GM19240 (cell line): Measurements from ENCODE around the gene RTL10.
A peak's percentile ranks its signal among the peaks of the same experiment; 100 is the strongest.

Experiments
- DNase-seq: peaks from one replicate; pipeline ENCODE4 v3.0.0; 2011; ENCODE audit warnings: low spot score; ENCODE audit not compliant: insufficient read length

Gene RTL10, protein sequence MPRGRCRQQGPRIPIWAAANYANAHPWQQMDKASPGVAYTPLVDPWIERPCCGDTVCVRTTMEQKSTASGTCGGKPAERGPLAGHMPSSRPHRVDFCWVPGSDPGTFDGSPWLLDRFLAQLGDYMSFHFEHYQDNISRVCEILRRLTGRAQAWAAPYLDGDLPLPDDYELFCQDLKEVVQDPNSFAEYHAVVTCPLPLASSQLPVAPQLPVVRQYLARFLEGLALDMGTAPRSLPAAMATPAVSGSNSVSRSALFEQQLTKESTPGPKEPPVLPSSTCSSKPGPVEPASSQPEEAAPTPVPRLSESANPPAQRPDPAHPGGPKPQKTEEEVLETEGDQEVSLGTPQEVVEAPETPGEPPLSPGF

DNA sequence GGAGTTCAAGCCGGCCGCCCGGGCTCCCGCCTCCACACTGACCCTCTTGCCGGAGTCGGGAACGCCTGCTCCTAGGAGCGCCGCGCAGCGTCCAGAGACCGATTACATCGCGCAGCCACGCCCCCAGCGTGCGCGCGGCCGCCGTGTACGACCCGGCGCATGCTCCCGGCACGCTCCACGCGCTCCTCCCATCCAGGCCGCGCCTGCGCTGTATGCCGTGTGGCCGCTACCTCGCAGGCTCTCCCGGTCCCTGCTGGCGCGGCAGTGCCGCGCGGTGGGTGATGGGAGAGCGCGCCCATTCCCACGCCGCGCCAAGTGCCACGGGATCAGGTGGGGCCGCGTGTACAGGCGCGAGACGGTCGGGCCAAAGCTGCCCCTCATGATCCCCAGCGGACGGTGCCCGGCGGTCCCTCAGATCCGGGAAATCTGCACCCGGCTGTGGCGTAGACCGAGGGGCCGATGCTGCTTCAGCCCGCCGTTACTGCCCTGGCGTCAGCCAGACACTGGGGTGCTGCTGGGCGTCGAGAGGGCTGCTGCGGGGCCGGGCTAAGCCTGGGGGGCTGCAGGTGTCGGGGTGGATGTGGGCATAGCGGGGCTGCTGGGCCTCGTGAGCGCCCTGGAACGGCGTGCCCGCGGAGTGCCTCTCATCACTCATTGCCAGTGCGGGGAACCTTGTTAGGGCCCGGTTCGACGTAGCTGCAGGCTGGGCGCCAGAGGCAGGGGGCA, at the start of gene RTL10, which contains the start of gene GNB1L:
TSS of gene RTL10 (minus strand) at position 97 of the 726 bp plus-strand sequence. CDS start 2,613 bp downstream, outside the sequence.
TSS of gene GNB1L (minus strand) at position 97 of the 726 bp plus-strand sequence. CDS start 33,519 bp downstream, outside the sequence.
- peak; percentile 90 for DNase-seq

DNA sequence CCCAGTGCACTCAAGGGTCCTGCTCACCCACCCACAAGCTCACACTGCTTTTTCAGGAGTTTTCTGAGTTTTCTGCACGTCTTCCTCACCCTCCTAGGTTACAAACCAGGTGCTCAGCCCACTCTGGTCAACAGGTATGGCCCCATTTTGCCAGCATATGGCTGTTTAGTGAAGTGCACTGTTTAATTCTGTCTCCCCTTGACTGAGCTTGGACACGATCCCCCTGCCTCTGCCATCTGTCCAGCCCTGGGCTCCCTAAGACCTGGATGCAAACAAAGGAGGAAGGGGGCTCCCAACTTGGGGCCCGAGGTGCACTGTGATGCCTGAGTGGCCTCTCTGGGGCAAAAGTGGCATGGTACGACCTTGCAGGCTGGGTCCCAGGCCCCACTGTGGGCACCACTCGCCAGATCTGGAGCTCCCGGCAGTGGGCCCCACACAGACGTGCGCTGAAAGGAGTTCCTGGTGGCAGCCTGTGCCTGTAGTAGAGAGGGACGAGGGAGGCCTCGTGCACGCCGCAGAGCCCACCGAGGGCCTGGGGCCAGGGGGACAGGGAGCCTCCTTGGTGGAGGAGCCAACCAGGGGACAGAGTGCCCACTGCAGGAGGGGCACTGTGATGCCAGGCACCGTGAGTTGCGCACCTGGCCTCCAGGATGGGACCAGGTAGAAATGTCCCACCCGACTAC, 49.6 kb upstream of the RTL10 start:
- no peak for DNase-seq

DNA sequence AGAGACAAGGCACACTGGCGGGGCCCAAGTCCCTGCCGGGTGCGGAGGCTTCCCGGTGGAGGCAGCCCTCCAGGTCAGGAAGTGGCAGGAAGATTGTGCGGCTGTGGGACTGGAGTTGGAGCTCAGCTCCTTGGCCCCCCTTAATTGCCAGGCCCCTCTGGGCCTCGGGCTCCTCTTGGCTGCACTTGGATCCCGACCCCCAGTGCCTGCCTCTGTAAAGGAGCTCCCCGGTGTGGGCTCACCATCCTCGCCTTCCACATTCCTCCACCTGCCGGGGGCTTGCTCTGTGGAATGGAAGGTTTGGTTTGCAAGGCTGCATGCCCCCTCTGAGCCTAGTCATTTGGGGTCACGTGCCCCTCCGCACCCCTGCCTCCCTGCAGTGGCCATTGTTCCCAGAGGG, 48.8 kb upstream of the RTL10 start:
- DNase-seq, result no peak

DNA sequence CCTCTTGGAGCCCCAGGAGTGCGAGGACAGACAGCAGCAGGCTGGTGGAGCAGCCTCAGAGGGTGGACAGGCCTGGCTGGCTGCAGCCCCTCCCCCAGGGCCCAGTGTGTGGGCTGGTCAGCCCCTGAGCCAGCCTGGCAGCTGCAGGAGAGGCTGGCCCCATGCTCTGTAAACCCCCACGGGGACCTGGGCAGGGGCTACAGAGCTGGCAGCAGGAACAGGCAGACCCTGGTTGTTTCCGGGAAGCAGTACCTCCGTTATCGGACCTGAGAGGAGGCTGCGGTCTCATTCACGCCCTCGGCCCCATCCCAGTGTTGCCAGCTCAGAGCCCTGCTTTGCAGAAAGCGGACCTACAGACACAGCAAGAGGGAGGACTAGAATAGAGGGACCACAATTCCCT, 48.4 kb upstream of the RTL10 start:
- DNase-seq, result no peak

DNA sequence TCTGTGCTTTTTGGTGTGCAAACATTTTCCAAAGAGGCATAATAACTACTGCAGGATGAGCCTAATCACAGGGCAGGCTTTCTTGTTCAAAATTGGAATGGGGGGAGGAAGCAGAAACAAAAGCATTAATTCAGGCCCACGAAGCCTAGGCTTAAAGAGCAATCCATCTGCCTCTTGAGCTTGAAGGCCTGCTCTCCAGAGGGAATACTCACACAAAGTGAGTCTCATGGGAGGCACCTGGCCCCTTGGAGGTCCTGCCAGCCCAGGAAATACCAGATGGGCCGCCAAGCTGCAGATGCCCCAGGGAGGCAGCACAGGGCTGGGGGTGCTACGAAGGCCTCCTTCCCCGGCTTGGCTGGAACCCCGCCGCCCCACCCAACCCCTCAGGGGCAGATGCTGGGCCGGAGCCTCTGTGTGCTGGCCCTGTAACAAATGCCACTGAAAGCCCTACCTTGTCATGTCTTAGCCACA, 47.6 kb upstream of the RTL10 start:
- DNase-seq, result no peak

DNA sequence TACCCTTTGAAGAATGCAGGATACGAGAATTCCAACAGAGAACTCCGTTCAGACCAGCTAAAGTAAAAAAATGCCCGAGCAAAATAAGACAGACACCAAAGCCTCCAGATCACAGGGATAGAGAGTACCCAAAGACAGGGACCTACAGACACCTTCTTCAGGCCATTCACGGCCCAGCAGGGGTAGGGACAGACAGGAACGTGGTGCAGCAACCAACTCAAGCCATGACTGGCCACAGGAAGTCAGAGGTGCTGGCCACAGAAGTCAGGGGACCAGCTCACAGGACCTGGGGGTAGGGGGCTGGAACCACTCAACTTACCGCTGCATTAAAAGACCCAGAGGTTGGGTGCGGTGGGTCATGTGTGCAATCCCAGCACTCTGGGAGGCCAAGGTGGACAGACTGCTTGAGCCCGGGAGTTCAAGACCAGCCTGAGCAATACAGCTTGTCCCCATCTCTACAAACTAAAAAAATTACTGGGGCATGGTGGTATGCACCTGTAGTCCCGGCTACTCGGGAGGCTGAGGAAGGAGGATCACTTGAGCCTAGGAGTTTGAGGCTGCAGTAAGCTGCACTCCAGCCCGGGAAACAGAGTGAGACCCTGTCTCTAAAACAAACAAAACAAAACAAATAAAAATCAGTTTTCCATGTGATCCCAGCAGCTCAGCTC, 47.0 kb upstream of the RTL10 start:
- no peak for DNase-seq

DNA sequence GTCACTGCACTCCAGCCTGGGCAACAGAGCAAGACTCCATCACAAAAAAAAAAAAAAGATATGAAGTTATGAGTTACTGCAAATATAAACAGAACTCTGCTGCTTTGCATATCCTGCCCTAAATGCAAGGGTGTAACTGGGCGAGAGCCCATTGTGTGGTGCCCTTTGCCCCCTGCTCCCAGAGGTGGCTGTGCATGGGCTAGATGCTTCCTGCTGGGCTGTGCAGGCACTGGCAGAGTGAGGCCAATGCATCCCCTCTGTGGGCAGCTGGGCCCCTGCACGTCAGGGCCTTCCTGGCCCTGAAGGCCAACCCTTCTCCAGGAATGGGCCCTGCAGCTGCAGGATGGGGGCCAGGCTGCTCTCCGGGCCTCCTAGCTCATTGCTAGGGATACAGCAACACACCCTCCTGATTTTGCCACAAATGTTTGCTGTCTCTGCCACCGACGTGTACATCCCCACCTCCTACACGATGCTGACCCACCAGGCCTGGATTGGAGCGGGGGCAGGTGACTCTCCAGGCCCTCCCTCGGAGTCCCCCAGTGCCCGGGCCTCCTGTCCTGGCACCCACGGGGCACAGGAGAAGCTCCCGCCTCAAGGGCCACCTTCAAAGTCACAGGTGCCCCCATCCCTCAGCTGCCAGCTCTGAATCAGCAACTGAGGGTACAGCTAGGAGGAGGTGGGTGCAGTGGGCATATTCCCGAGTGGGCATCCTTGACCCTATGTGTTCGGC, 46.2 kb upstream of the RTL10 start:
- no peak for DNase-seq

DNA sequence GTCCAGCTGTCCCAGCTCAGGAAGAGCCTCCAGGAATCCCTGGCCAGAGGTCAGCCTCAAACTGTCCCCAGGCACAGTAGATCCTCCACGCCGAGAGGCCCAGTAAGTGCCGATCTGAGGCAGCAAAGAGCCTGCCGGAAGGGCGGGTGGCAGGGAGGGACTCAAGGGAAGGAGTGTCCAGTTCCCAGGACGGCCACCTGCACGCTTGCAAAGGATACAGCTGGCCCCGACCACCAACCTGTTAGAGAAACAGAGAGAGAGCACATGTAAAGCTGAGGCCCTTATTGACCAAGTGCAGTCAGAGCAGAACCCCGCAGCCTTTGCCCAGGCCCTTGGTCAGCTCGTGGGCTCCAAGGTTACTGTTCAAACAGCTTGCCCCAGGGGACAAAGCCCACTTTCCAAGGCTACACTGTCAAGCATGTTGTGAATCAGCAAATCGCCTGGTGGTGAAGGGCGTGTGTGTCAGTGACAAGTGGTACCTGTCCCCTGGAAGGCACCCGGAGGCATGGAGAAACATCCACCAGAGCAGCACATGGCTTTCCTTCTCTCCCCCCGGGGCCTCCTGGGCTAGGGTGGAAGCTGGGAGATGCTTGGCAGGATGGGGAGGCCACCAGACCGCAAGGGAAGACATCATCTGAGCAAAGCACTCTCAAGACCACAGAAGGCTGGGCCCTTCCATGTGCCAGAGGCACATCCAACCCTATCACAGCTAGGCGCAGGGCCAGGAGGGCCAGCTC, 44.3 kb upstream of the RTL10 start:
- DNase-seq, result no peak

DNA sequence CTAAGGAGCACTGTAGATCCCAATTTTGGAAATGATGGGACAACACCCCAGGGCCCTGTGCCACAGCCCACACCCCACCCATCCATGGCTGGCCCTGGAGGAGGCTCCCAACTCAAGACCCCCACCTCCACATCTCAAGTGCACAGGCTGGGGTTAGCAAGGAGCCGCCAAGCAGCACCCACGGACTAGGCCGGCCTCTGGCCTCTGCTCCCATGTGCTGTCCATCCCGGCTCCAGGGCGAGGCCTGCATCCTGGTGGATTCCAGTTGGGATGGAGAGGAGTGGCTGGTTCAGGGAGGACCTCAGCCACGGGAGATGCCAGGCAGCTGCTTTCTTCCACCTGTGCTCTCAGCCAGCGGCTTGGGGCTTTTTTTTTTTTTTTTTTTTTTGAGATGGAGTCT, 43.5 kb upstream of the RTL10 start:
- no peak for DNase-seq

DNA sequence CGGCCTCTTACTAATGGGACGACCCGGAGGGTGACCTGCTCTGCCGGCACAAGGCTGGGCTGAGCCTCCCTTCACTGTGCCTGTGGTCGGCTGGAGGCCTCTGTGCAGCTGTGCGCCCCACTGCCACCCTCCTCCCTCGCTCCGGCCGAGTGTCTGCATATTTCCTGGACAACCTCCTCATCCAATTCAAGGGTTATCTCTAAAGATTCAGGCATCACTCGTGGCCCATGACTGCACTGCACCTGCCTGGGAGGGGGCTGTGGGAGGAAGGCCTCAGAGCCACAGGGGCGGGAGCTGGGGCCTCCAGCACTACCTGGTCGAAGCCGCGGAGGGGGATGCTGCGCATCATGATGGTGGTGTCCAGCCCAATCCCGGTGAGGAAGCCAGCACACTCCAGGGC, 43.1 kb upstream of the RTL10 start:
- DNase-seq, result no peak

DNA sequence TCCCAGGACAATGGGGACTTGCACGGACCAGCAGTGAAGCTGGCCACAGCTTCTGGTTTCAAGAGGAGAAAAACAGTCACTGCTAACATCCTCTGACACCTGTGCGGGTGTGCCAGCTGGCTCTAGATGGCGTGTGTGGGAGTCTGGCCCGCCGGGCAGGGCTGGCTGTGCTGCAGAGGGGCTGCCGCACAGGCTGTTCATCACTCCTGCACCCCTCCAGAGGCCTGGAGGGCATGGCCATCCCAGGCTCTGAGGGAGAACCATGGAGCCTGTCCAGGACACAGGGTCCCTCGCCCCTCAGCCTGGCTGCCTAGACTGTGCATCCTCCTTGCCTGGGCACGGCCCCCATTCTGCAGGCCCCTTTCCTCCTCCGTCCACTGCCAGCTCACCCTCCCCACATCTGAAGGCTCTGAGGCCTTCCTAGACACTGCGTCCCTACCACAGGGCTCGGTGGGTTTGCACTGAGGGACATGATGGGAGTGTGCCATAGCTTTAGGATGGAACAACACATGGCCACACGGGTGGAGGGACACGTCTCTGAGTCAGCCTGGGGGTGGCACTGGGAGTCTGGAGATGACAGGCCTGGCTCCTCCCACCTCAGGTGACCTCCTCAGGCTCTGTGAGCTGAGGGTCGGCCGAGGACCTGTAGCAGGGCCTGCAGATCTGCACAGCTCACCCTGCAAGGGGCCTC, 42.1 kb upstream of the RTL10 start:
- no peak for DNase-seq

DNA sequence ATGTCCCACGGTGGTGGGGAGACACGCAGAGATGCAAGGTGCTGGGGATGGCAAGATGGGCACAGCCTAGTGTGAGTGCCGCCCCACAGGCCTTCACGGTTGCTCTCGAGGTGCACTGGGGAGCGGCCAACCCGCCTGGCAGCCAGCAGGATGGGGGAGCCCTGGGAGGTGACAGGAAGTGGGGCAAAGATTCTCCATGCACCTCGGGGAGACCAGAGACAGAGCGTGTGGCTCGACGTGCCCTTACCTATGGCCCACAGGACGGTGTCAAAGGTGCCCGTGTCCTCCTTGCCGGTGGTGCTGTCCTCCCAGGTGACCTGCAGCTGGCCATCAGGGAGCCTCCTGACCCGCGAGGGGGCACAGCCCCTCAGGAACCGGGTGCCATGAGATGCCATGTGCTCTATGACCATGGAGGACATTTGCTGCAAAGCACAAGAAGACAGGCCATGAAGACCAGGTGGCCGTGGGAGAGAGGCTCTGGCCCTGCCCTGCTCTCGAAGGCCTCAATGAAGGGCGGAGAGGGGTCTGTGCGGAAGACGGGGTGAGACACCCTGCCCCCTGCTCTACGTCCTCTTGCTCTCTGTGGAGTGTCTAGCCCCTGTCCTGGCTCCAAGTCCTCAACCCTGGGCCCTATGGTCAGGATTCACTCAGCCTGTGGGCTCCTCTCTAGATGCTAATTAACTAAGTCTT, 40.6 kb upstream of the RTL10 start:
- DNase-seq, result no peak

DNA sequence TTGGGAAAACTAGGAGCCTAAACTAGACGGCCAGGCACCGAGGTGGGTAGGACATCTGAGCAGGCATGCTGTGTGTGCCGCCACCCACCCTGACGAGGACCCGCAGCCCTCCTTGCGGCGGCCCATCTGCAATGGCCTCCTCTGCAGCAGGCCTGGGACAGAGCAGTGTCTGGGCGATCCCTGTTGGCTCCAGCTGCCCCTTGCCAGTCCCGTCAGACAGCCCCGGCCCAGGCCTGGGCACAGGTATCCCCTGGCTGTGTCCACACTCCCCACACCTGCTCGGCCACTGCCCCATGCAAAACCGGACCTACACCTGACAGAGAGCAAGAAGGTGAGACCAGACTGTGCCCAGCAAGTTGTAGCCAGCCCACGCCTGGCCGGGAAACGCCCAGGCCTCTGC, 38.7 kb upstream of the RTL10 start:
- no peak for DNase-seq

DNA sequence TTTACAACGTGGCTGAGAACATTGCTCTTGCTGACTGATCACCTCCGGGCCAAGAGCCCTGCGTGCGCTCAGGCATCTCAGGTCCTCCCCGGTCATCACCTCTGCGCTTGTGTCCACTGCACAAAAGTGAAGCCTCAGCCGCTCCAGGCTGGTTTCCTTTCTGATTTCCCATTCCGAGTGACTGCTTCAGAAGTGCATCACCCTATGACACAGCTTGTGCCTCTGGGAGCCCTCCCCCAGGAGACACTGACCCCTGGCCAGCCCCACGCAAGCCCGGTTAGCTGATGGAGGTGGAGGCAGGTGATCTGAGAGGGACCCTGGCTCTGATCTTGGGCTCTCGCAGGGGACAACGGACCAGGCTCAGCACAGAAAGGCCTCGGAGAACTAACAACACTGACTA, 38.3 kb upstream of the RTL10 start:
- no peak for DNase-seq

DNA sequence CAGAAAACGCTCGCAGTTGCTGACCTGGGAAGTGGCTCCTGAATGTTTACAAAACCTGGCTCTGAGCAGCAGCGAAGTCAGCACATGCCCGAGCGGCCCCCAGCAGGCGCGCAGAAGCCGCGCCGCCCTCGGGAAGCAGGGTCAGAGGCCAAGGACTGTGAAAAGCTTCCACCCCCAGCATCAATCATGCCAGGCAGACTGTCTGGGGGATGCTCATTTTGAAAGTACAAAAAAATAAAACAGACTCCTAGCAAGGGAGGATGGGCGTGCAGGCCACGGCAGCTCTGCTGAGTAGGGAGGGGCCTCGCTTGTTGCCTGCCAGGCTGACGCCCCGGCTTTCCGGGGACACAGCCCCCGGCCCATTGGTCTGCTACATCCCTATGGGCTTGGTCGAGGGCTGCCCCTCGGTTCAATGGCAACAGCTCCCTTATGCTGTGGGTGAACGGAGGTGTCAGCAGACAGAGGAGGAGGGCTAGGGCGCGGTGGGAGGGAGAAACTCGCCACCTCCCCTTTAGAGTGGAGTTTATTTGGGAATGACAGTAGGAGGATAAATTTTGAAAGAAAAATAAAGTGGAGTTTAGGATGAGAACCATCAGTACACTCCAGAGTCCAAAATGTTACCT, 37.7 kb upstream of the RTL10 start:
- no peak for DNase-seq

DNA sequence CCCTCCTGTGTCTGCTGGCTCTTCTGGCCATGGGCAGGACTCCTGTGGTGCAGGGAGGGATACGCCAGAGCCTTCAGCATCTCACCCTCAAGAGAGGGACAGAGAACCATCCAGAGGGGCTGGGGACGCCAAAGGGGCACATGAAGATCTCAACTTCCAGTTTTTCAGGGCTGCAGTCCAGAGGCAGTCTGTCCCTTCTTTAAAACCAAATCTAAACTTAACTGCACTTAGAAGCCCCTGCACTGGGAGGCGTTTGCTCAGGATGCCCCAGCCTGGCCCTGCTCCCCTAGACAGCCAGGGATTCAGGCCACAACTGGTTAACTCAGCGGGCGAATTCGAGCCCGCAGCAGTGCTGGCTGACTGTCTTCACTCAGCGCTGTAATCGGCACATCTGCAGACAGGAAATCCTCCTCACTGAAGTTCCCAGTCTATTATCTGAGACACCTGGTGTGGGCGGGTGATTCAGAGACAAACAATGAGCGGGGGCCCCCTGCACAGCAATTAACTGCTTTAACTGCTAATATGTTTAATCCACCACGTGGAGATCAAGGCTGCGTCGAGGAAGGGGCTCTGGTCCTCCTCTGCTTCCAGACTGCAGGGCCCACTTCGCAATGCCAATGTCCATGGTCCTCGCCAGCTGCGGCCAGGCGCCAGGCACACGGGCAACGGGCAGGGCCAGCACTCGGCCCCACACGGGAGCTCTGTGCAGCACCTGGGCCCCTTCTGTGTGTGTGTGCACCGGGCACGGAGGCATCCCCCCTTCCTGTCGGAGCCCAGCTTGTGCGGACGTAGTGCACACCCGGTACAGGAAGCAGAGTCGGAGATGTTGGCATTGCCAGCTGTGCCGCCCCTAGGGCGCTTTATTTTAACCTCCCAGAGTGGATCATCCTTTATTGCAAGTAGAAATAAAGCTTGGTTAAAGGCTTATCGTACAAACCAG, 36.9 kb upstream of the RTL10 start:
- peak; percentile 76 for DNase-seq
